HG02623 (cell line): ENCODE results near the gene TPRX2.
"Not testable (repeated sequence)": the region's sequence is repeated elsewhere in the genome, so short reads cannot be mapped to it uniquely, and the experiment has no call there.

Experiments used
- ATAC-seq: cut with Tn5 transposase; IDR thresholded peaks from one replicate; pipeline ENCODE4 v1.9.1; 2021; ENCODE audit warnings: moderate library complexity; ENCODE audit not compliant: unreplicated experiment

The TPRX2 gene

GRCh38 chr19:47860602-47861297 is 1.7 kb downstream of the TPRX2 start:
- no peak for ATAC-seq

- ATAC-seq: no peak
Observed at GRCh38 chr19:47861630-47862029, 2.6 kb downstream of the TPRX2 start.

GRCh38 chr19:47863514-47863936 is 4.5 kb downstream of the TPRX2 start:
- ATAC-seq: no peak

- no peak for ATAC-seq
Observed at GRCh38 chr19:47865166-47865565, 6.1 kb downstream of the TPRX2 start.

GRCh38 chr19:47878906-47879305 is 19.9 kb downstream of the TPRX2 start:
- no peak for ATAC-seq

GRCh38 chr19:47879385-47879784 is 20.4 kb downstream of the TPRX2 start:
- ATAC-seq: not testable (repeated sequence)

- ATAC-seq: no peak
Observed at GRCh38 chr19:47881757-47882156, 22.7 kb downstream of the TPRX2 start.

- ATAC-seq: no peak
Observed at GRCh38 chr19:47882890-47883289, 23.9 kb downstream of the TPRX2 start.

GRCh38 chr19:47885067-47885463 is 26.0 kb downstream of the TPRX2 start:
- ATAC-seq: no peak

- no peak for ATAC-seq
Observed at GRCh38 chr19:47886010-47886559, 27.1 kb downstream of the TPRX2 start, which contains the start of gene SULT2A1. Gene SULT2A1, minus strand, starts transcription at chr19:47886315. Its CDS starts 58 bp downstream, at chr19:47886257.

GRCh38 chr19:47890865-47891621 is 32.0 kb downstream of the TPRX2 start:
- ATAC-seq: no peak

- ATAC-seq: no peak
Observed at GRCh38 chr19:47891622-47891922, 32.5 kb downstream of the TPRX2 start.

- ATAC-seq: no peak
Observed at GRCh38 chr19:47891923-47892666, 33.1 kb downstream of the TPRX2 start.

- no peak for ATAC-seq
Observed at GRCh38 chr19:47895165-47895782, 36.2 kb downstream of the TPRX2 start.

GRCh38 chr19:47896019-47896418 is 37.0 kb downstream of the TPRX2 start:
- no peak for ATAC-seq

GRCh38 chr19:47896773-47897172 is 37.7 kb downstream of the TPRX2 start:
- no peak for ATAC-seq

- ATAC-seq: no peak
Observed at GRCh38 chr19:47897861-47898260, 38.8 kb downstream of the TPRX2 start.

- ATAC-seq: no peak
Observed at GRCh38 chr19:47899335-47899734, 40.3 kb downstream of the TPRX2 start.

- no peak for ATAC-seq
Observed at GRCh38 chr19:47901370-47901769, 42.3 kb downstream of the TPRX2 start.

GRCh38 chr19:47909350-47909749 is 50.3 kb downstream of the TPRX2 start:
- ATAC-seq: not testable (repeated sequence)

- not testable (repeated sequence) for ATAC-seq
Observed at GRCh38 chr19:47910191-47910590, 51.2 kb downstream of the TPRX2 start.
